Mammary epithelial cell (primary cell): Measurements from ENCODE around the gene PACSIN1.

Experiments
- EZH2 ChIP-seq: IDR thresholded peaks from 2 replicates; pipeline ENCODE4 v1.6.1; 2012; ENCODE audit warnings: low read length, inconsistent platforms, borderline replicate concordance
- TF ChIP-seq, protein P1 (sequence below), 2 donors: IDR thresholded peaks in 1 of 2; conservative IDR thresholded peaks in 1 of 2; 2 replicates each; pipeline ENCODE4 v1.5.1; 2011 to 2012; ENCODE audit warnings: inconsistent platforms in 2 of 2, low read length in 2 of 2, mild to moderate bottlenecking in 2 of 2, control low read depth in 1 of 2, low read depth in 1 of 2; ENCODE audit not compliant: insufficient read depth in 1 of 2; ENCODE audit errors: extremely low read depth in 1 of 2

DNA sequence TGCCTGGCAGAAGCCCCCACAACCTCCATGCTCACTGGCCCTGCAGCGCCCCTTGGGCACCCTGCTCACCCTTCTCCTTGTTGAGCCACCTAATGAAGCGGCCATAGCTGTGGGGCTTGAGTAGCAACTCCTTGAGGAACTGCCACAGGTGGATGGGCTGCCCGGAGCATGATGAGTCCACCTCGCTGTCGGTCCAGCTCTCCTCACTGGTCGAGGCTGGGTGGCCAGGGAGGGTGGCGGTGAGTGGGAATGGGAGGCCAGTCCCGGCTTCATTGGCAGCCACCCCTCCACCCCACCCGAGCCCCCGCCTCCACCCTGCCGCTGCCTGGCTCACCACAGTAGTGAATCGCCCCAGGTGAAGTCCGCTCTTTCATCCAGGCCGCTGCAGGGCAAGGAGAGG, 73.3 kb downstream of the PACSIN1 start:
- TF ChIP-seq, protein P1, sequence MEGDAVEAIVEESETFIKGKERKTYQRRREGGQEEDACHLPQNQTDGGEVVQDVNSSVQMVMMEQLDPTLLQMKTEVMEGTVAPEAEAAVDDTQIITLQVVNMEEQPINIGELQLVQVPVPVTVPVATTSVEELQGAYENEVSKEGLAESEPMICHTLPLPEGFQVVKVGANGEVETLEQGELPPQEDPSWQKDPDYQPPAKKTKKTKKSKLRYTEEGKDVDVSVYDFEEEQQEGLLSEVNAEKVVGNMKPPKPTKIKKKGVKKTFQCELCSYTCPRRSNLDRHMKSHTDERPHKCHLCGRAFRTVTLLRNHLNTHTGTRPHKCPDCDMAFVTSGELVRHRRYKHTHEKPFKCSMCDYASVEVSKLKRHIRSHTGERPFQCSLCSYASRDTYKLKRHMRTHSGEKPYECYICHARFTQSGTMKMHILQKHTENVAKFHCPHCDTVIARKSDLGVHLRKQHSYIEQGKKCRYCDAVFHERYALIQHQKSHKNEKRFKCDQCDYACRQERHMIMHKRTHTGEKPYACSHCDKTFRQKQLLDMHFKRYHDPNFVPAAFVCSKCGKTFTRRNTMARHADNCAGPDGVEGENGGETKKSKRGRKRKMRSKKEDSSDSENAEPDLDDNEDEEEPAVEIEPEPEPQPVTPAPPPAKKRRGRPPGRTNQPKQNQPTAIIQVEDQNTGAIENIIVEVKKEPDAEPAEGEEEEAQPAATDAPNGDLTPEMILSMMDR (conservative IDR thresholded peaks at IDR 0.05 in 1 of 2, IDR thresholded peaks at IDR 0.05 in 1 of 2; ENCODE audit: extremely low read depth in 1 of 2, insufficient read depth in 1 of 2, low read depth in 1 of 2, low read length in 2 of 2): no peak
- no peak for TF ChIP-seq EZH2
